NCI-H1105 (cell line): ENCODE data around the gene VWA5B1.

Experiments used
- DNase-seq: peaks from one replicate; lab custom pipeline; 2025; lab: John Stamatoyannopoulos, UW

Gene VWA5B1

DNA sequence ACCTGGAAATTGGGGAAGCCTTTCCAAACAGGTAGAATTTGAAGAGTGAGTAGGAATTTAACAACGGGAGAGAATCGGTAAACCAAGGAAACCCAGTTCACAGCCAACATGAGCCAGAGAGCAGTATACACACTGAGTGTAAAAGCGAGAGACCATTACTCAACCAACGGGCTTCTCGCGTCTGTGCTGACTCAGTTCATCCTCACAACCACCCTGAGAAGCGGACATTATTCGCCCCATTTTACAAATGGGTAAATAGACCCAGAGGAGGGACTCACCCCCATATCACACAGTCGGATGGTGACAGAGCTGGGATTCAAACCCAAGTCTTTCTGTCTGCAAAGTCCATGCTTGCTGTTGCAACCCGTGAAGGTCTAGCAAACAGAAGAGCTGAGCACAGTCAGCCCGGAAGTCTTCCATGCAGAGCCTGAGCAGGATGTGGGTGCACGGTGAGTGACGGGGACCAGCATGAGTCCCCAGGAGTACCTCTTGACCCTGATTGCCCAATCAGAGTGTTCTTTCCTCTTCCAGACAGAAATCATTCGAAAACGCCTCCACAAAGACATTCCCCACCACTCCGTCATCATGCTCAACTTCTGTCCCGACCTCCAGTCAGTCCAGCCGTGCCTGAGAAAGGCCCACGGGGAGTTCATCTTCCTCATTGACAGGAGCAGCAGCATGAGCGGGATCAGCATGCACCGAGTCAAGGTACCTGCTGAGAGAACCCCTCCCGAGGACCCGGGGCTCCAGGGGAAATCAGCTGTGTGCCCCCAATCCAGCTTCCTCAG is 32.3 kb downstream of the VWA5B1 start:
- DNase-seq, result no peak

DNA sequence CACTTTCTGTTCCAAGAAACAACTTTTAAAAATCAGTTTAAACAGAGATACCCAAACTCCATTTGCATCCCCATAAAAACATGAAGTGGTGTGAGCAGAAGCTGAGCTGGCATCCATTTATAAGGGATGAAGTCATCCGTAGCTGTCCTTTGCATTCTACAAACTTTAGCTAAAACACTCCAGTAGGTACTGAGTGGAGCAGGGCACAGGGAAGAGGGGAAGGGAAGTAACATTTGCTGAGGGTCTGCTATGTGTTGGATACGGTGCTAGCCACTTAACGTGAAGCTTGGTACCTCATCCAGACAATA is 32.9 kb downstream of the VWA5B1 start:
- DNase-seq, result no peak

- DNase-seq, result no peak
Measured at GRCh38 chr1:20324704-20325406, 34.2 kb downstream of the VWA5B1 start.

DNA sequence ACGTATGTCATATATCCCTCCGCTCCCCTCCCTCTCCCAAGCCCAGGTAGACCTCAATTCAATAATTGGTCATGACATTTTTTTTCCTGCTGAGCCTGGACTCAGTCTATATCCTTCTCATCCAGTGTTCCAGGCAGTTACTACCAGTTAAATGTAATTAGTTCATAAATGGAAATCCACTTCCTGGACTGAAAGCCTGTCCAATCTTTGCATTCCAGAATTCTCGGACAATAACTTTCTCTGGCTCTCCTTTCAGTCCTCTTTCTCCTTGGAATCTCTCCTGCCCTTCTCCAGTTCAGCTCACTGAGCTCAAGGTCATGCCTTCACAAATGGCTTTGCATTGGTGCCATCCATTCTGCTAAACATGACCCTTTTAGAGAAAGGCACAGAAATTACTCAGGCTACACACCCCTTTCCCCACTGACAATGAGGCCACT is 34.8 kb downstream of the VWA5B1 start:
- no peak for DNase-seq

DNA sequence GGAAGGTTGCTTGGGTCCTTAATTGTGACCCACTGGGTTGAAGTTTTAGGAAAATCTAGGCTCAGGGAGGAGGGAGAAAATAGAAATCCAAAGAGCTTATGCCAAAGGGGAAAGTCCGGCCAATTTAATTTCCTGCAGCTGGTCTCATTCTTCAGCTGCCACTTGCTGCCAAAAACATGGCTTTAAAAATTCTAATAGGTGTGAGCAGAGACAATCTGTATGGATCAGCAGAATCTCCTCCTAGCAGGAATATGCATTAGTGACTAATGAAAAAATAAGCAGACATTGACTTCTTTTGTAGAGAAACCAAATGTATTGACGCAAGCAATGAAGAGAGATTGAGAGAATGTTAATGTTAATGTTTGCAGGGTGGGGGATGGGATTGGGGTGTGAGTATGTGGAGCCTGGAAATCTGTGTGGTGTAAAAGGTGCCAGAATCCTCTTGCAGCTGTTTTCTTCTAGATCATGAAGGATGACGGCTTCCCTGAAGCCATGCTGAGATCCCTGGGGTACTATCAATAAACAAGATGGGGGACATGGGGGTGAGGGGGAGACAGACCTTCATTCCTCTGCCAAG is 35.3 kb downstream of the VWA5B1 start:
- DNase-seq, result no peak

DNA sequence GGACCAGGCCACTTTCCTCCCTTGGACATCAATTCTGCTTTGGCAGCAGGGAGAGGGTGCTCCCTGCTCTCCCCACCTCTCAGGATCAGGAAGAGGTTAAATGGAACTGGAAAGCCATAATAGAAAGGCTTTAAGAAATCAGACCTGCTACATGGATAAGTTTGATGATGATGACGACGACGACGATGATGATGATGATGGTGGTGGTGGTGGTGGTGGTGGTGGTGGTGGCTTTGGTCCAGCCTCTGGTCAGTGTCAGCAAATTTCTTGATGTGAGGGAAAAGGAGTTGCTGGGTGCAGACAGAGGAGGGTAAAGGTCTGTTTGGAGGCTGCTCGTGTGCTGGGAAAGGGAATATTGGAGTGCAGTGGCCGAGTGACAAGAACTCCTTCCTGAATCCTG is 36.8 kb downstream of the VWA5B1 start:
- no peak for DNase-seq

- DNase-seq, result no peak
Measured at GRCh38 chr1:20328201-20328600, 37.5 kb downstream of the VWA5B1 start.

DNA sequence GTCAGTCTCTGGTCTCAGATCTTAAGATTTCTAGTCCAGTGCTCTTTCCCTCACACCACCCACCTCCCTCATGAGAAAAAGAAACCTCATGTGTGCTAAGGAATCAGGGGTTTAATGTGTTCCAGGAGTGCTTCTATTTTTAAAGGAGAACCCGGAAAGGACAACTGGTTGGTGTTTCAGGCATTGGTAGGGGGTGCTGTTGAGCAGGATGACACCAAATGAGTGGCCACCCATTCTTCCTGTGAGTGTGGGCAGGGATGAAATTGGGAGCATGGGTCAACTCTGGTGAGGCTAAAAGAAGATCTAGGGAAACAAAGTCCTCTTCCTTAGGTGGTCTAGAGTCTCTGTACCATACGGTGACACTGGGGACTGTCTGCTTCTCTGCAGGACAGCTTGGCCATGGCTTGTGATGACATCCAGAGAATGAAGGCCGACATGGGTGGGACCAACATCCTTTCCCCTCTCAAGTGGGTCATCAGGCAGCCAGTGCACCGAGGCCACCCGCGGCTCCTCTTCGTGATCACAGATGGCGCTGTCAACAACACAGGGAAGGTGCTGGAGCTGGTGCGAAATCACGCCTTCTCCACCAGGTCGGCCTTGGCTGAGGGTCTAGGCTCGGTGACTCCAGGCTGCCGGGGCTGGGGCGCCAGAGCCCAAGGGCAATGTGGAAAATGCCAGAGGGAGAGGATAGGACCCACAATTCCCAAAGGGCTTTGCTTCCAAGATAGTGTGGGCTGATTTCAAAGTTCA is 39.3 kb downstream of the VWA5B1 start:
- no peak for DNase-seq

DNA sequence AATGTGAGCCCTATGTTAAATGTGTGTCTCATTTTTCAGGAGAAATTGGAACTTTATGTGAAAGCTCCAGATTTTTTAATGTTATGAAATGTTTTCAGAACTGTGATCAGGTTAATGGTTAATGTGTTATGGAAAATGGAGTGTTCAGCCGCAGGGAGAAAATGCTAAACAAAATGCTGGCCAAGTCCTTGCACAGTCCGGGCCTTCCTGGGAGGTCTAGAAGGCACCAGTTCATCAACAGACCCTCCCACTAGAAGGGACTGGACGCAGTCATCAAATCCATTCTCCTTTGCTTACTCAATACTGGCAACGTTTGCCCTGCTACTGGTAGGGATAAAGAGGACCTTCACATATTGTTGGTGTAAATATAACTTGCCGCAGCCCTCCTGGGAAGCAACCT is 43.4 kb downstream of the VWA5B1 start:
- no peak for DNase-seq

GRCh38 chr1:20336105-20336605 is 45.5 kb downstream of the VWA5B1 start:
- no peak for DNase-seq

DNA sequence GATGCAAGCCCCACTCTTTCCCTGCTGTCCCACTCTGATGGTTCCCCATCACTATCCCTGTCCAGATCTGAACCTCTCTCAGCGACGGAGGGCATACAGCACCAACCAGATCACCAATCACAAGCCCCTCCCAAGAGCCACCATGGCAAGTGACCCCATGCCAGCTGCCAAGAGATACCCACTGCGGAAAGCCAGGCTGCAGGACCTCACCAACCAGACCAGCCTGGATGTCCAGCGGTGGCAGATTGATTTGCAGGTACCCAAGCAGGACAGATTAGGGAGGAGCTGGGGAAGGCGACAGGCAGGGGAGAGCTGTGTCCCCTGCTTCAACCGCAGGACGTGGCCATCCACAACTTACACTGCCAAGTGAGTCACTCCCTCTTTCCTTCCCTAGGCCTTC is 46.9 kb downstream of the VWA5B1 start:
- no peak for DNase-seq

DNA sequence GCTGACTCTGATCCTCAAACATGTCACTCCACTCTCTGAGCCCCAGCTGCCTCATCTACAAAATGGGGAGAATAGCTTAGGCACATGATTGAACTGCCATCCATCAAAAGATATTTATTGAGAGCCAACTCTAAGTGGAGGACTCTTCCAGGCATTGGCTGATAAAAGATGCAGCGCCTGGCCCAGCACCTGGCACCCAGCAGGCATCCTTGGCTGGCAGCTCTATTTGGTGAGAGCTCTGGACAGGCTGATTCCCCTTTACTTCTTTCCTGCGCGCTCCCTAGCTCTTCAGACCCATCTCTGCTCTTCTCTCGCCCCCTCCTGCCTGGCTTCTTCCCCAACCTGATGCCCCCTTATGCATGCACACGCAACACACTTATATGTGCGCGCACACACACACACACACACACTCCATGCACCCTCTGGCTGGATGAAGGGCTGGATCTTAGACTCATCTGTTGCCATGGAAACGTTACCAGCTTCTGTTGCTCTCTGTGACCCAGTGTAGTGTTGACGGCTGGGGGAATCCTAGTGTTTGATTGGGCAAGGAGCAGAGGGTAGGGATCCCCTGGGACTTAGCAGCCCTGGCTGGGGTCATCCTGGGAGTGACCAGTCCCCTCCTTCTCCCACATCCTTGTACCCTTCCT is 49.3 kb downstream of the VWA5B1 start:
- DNase-seq, result no peak

GRCh38 chr1:20342294-20343148 is 51.8 kb downstream of the VWA5B1 start:
- no peak for DNase-seq

DNA sequence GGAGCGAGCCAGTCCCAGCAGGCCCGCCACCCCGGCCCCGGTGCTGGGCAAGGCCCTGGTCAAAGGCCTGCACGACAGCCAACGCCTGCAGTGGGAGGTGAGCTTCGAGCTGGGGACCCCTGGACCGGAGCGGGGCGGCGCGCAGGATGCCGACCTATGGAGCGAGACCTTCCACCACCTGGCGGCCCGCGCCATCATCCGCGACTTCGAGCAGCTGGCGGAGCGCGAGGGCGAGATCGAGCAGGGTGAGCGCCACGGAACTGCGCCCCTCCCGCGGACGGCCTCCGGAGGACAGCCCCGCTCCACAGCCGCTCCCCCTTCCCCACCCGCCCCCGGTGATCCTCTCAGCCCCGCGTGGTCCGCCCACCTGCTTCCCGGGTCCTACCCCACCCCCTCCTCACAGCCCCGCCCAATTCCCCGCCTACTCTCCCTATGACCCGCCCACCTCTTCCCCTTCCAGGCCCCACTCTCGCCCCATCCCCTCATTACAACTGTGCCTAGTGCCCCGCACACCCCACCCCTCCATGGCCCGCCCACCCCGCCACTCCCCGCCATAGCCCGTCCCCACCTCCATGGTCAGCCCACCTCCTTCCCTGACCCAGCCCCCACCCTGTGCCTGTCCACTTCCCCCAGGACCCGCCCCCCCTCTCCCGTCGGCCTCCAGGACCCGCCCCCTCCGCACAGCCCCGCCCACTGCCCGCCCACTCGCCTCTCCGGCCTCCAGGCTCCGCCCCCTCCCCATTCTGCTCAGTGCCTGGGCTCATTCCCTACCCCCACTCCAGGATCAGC is 52.7 kb downstream of the VWA5B1 start:
- DNase-seq, result no peak

- DNase-seq, result no peak
Measured at GRCh38 chr1:20343938-20344302, 53.2 kb downstream of the VWA5B1 start.

DNA sequence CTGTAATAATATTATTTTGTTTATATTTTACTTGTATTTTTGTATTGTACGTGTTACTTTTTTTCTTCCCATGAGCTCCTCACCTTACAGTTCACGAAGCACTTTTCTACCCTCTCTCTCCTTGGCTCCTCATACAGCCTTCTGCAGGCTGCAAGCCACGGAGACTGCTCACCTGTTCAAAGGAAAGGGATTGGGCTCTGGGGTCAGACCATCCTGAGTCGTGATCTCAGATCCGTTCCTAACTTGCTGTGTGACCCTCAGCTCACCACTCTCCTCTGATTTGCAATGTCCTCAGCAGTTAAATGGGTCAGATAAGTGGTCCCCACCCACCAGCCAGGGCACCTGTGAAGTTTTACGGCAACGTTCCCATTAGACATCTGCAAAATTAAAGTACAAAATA is 54.1 kb downstream of the VWA5B1 start:
- no peak for DNase-seq

DNA sequence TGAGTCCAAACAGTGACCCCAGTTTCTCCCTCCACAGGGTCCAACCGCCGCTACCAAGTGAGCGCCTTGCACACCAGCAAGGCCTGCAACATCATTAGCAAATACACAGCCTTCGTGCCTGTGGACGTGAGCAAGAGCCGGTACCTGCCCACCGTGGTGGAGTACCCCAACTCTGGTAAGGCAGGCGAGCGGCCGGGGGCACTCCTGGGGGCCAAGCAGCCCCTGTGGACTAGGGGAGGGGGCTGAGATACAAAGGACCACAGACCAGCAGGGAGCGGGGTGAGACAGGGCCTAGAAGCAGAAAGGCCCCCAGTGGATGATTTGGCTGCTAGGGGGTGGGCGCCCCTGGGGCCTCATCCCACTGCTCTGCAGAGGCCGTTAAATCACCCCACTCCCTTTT is 54.7 kb downstream of the VWA5B1 start:
- no peak for DNase-seq

DNA sequence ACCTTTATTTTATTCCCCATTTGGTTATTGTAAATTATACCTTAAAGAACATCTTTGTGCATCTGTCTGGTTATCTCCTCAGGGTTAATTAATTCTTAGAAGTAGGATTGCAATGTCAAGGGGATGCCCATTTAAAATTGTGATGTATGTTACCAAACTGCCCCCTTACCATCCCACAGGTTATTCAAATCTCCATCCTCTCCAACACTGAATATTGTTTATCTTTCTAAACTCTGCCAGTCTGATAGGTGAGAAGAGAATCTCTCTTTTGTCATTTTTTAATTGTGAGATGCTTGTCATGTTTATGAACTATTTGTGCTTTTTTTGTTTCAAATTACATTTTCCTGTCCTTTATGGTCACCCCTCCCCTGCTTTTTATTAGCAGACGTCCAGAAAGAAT is 55.8 kb downstream of the VWA5B1 start:
- no peak for DNase-seq

GRCh38 chr1:20347699-20348098 is 57.0 kb downstream of the VWA5B1 start:
- DNase-seq, result no peak

- no peak for DNase-seq
Measured at GRCh38 chr1:20348326-20348915, 57.7 kb downstream of the VWA5B1 start.
